ENCODE results near the gene LRMDA. TPM values are rescaled to one million over a fixed set of nuclear protein-coding genes. Genes with fewer than 3 reads are reported as not detected.

LRMDA gene
- total RNA-seq, 3 donors from 2014 or later: 9.4 to 14.9 (median 10.3) TPM

DNA sequence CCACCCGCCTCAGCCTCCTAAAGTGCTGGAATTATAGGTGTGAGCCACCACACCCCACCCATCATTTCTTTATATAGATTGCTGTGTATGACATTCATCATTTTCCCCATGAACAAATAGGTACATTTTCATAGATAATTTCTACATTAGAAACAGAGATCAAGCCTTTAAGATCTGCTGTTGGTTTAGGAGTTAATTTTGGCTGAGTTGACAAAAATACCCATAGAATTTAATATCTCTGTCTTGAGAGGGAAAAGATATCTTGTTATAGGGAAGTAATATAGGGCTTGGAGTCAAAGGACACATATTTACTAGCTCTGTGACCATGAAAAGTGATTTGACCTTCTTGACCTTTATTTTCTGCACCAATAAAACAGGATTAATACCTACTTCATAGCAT, 51.8 kb downstream of the LRMDA start:
- H3K4me1 ChIP-seq (ENCODE audit: low read depth): no peaks in the 10 kb centered on the region
- H3K4me3 ChIP-seq: no peak overlapping the region
- H3K36me3 ChIP-seq (ENCODE audit: low read depth): no peaks in the 10 kb centered on the region
- no peak for TF ChIP-seq CTCF (IDR thresholded peaks at IDR 0.05)
- ATAC-seq: no peak
- H3K9me3 ChIP-seq: no peaks in the 10 kb centered on the region
- no peak for DNase-seq
- intact Hi-C loops (cut with DNase I, micrococcal nuclease): no loop called here

DNA sequence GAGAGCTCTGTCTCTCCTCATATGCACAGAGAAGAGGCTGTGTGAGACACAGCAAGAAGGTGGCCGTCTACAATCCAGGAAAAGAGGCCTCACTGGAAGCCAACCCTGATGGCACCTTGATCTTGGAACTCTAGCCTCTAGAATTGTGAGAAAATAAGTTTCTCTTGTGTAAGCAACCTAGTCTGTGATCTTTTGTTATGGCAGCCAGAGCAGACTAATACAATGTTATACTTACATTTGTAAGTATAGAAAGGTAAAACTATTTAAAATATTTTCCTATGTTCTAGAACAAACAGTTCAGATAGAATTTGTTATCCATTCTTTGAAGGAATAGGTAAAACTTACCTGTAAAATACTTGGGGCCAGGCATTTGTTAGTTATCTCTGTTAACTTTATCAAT, 53.3 kb downstream of the LRMDA start:
- DNase-seq: no peak
- Histone ChIP-seq H3K4me1 (ENCODE audit: low read depth) (no peaks in the 10 kb centered on the region), H3K4me3 (no peak overlapping the region), H3K36me3 (ENCODE audit: low read depth) (no peaks in the 10 kb centered on the region), H3K9me3 (no peaks in the 10 kb centered on the region)
- intact Hi-C loops (cut with DNase I, micrococcal nuclease): no loop called here
- no peak for TF ChIP-seq CTCF (IDR thresholded peaks at IDR 0.05)
- no peak for ATAC-seq

- no peak for TF ChIP-seq CTCF (IDR thresholded peaks at IDR 0.05)
- H3K36me3 ChIP-seq (ENCODE audit: low read depth): no peaks in the 10 kb centered on the region
- intact Hi-C loops (cut with DNase I, micrococcal nuclease): no loop called here
- DNase-seq (no peak), ATAC-seq (no peak)
- no peak overlapping the region for H3K4me3 ChIP-seq
- no peaks in the 10 kb centered on the region for H3K9me3 ChIP-seq
- no peaks in the 10 kb centered on the region for H3K4me1 ChIP-seq (ENCODE audit: low read depth)
Observed at GRCh38 chr10:75486591-75486990, 55.2 kb downstream of the LRMDA start.

GRCh38 chr10:75487087-75487754, 55.8 kb downstream of the LRMDA start:
- intact Hi-C loops (cut with DNase I, micrococcal nuclease): no loop called here
- DNase-seq (no peak), ATAC-seq (no peak)
- Histone ChIP-seq H3K4me3 (no peak overlapping the region), H3K9me3 (no peaks in the 10 kb centered on the region), H3K36me3 (ENCODE audit: low read depth) (no peaks in the 10 kb centered on the region), H3K4me1 (ENCODE audit: low read depth) (no peaks in the 10 kb centered on the region)
- TF ChIP-seq CTCF (IDR thresholded peaks at IDR 0.05): no peak

GRCh38 chr10:75487755-75488125, 56.3 kb downstream of the LRMDA start:
- DNase-seq: no peak
- ATAC-seq: no peak
- intact Hi-C loops (cut with DNase I, micrococcal nuclease): no loop called here
- Histone ChIP-seq H3K9me3 (no peaks in the 10 kb centered on the region), H3K4me3 (no peak overlapping the region), H3K36me3 (ENCODE audit: low read depth) (no peaks in the 10 kb centered on the region), H3K4me1 (ENCODE audit: low read depth) (no peaks in the 10 kb centered on the region)
- no peak for TF ChIP-seq CTCF (IDR thresholded peaks at IDR 0.05)

Measured in mucosa of descending colon (tissue), 3 donors.